Keratinocyte (primary cell): ENCODE data around the gene ATP1A3. TPM values are rescaled to one million over a fixed set of nuclear protein-coding genes. Genes with fewer than 3 reads are reported as not detected.

ENCODE experiments used
- DNase-seq: peaks from one replicate; pipeline ENCODE4 v3.0.0-alpha.2; 2011; ENCODE audit warnings: low read depth, missing footprints, low spot score
- FAIRE-seq: peaks from 2 replicates; lab custom pipeline; 2011; peaks lifted over from hg19 to GRCh38; lab: Jason Lieb, UNC
- H2AFZ ChIP-seq: 2 replicates; pipeline ENCODE4 v1.6.0; 2012; ENCODE audit warnings: low read length, control low read depth, inconsistent platforms; ENCODE audit not compliant: control insufficient read depth
- H3K27ac ChIP-seq: 2 replicates; pipeline ENCODE4 v1.5.1; 2011; ENCODE audit warnings: low read length; ENCODE audit not compliant: control insufficient read depth, insufficient read depth
- H3K27me3 ChIP-seq: 3 replicates; pipeline ENCODE4 v1.6.0; 2011; ENCODE audit warnings: low read length; ENCODE audit not compliant: control insufficient read depth, insufficient read depth; ENCODE audit errors: extremely low read depth
- H3K36me3 ChIP-seq, 2 experiments: 2 replicates in 1 of 2; 3 replicates in 1 of 2; pipeline ENCODE4 v1.5.1; 2011; ENCODE audit warnings: low read length in 2 of 2, mild to moderate bottlenecking in 1 of 2; ENCODE audit not compliant: control insufficient read depth in 2 of 2, insufficient read depth in 2 of 2; ENCODE audit errors: extremely low read depth in 1 of 2
- H3K4me1 ChIP-seq: 3 replicates; pipeline ENCODE4 v1.5.1; 2011; ENCODE audit warnings: low read length; ENCODE audit not compliant: control insufficient read depth, insufficient read depth; ENCODE audit errors: extremely low read depth
- H3K4me2 ChIP-seq: 3 replicates; pipeline ENCODE4 v1.6.0; 2011; ENCODE audit warnings: low read depth, low read length; ENCODE audit not compliant: control insufficient read depth, insufficient read depth; ENCODE audit errors: extremely low read depth
- H3K4me3 ChIP-seq, 3 experiments: fragments of 200-600 bp in 1 of 3; sonication (generic) in 1 of 3; 2 replicates in 2 of 3; 3 replicates in 1 of 3; pipeline ENCODE4 v1.5.1; 2011 to 2016; ENCODE audit warnings: low read length in 3 of 3, mild to moderate bottlenecking in 3 of 3, control low read depth in 2 of 3, inconsistent platforms in 1 of 3, low read depth in 1 of 3, mixed read lengths in 1 of 3, mixed run types in 1 of 3, moderate library complexity in 1 of 3; ENCODE audit not compliant: control insufficient read depth in 2 of 3, insufficient read depth in 2 of 3; ENCODE audit errors: extremely low read depth in 1 of 3
- H3K79me2 ChIP-seq: 2 replicates; pipeline ENCODE4 v1.6.0; 2012; ENCODE audit warnings: low read length; ENCODE audit not compliant: control insufficient read depth, insufficient read depth
- H3K9ac ChIP-seq: 3 replicates; pipeline ENCODE4 v1.6.0; 2011; ENCODE audit warnings: low read length; ENCODE audit not compliant: control insufficient read depth, insufficient read depth; ENCODE audit errors: extremely low read depth
- H3K9me1 ChIP-seq: 3 replicates; pipeline ENCODE4 v1.6.0; 2011; ENCODE audit warnings: low read length; ENCODE audit not compliant: control insufficient read depth, insufficient read depth; ENCODE audit errors: extremely low read depth
- H3K9me3 ChIP-seq: 2 replicates; pipeline ENCODE4 v1.5.1; 2012; ENCODE audit warnings: low read depth, low read length; ENCODE audit not compliant: control insufficient read depth
- H4K20me1 ChIP-seq: 3 replicates; pipeline ENCODE4 v1.6.0; 2011; ENCODE audit warnings: low read length; ENCODE audit not compliant: control insufficient read depth, insufficient read depth; ENCODE audit errors: extremely low read depth
- CTCF ChIP-seq, 3 experiments: IDR thresholded peaks in 1 of 3; conservative IDR thresholded peaks in 1 of 3; optimal IDR thresholded peaks in 1 of 3; 2 replicates in 2 of 3; 3 replicates in 1 of 3; pipeline versions ENCODE3 to v1.5.1; 2011; ENCODE audit warnings: low read length in 3 of 3, mild to moderate bottlenecking in 3 of 3, moderate library complexity in 2 of 3, control low read depth in 1 of 3, inconsistent platforms in 1 of 3; ENCODE audit not compliant: insufficient read depth in 2 of 3; ENCODE audit errors: extremely low read depth in 1 of 3
- EZH2 ChIP-seq: IDR thresholded peaks from one replicate; pipeline ENCODE4 v1.6.1; 2012; ENCODE audit warnings: inconsistent platforms, mild to moderate bottlenecking, low read length, moderate library complexity
- dilution Hi-C: fragments of 300-500 bp; cut with MboI; formaldehyde crosslinking; loops from one replicate; pipeline ENCODE4 v1.7.0; 2020; ENCODE audit warnings: low sequenced_read_pairs; ENCODE audit not compliant: extremely low pct_ligation_motif_present
- polyA plus RNA-seq, 5 experiments: library from polyadenylated mRNA; depleted of rRNA in 3 of 5; stranded (reverse) in 3 of 5; stranded (forward) in 1 of 5; unstranded in 1 of 5; fragments of >200 nt; gene quantifications; 1 replicate in 1 of 5; 2 replicates in 3 of 5; 3 replicates in 1 of 5; pipeline versions ENCODE4 v1.2.1 to v1.2.3, GENCODE V29; 2011 to 2012; ENCODE audit warnings: missing spikeins in 2 of 5, low read depth in 1 of 5, low replicate concordance in 1 of 5

The ATP1A3 gene
- polyA plus RNA-seq, 1 donor (not counting 4 experiments of a cell fraction or from before 2014, with no cell fraction given) = not detected

DNA sequence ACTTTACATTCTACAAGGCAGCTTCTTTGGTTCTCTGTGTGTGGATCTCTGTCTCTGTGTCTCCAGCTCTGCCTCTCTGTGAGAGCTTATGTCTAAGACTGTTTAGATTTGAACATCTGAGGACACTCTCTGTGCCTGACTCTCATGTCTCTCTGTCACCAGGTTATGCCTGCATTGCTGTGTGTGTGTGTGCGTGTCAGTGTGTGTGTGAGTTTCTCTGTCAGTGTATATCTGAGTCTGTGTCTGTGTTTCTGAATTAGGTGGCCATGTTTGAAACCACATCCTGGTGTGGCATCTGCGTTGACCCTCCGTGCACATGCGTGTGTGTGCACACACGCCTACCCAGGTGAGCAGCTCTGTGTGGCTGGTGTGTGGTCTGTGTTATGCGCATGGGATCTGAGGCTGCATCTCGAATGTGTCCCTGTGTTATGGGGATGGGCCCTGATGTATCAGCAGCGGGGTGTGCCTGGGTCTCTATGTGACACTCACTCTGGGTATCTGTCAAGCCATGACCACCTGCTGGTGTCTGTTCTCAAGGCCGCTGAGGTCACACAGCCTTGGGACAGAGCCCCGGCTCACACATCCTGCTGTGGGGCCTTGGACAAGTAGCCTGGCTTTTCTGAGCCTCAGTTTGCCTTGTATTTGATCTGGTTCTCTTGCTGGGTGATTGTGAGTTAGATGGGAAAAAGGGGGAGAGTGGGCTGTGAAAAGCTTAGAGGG lies 6.7 kb downstream of the ATP1A3 start:
- no peaks in the 10 kb centered on the region for H3K4me1 ChIP-seq
- H3K27me3 ChIP-seq = peaks cover 11% of the 10 kb centered on the region
- H3K4me2 ChIP-seq = no peak overlapping the region
- dilution Hi-C loops = no loop called here
- no peak overlapping the region for H2AFZ ChIP-seq
- no peak overlapping the region for H3K9ac ChIP-seq
- no peaks in the 10 kb centered on the region for H4K20me1 ChIP-seq
- no peak overlapping the region for H3K27ac ChIP-seq
- no peaks in the 10 kb centered on the region for H3K79me2 ChIP-seq
- no peak for FAIRE-seq
- TF ChIP-seq EZH2 (no peak), CTCF (optimal IDR thresholded peaks at IDR 0.05 in 1 of 3, IDR thresholded peaks at IDR 0.05 in 1 of 3, conservative IDR thresholded peaks at IDR 0.05 in 1 of 3; ENCODE audit: extremely low read depth in 1 of 3, insufficient read depth in 2 of 3, low read length in 3 of 3) (no peak)
- H3K9me3 ChIP-seq = no peaks in the 10 kb centered on the region
- no peak for DNase-seq
- H3K36me3 ChIP-seq = no peaks in the 10 kb centered on the region
- H3K4me3 ChIP-seq = no peak overlapping the region
- H3K9me1 ChIP-seq = no peaks in the 10 kb centered on the region

- DNase-seq (no peak), FAIRE-seq (no peak)
- dilution Hi-C loops = no loop called here
- no peaks in the 10 kb centered on the region for H3K9me1 ChIP-seq
- H3K36me3 ChIP-seq = no peaks in the 10 kb centered on the region
- no peak overlapping the region for H3K4me3 ChIP-seq
- no peaks in the 10 kb centered on the region for H3K9me3 ChIP-seq
- H3K79me2 ChIP-seq = no peaks in the 10 kb centered on the region
- no peaks in the 10 kb centered on the region for H3K27me3 ChIP-seq
- H3K9ac ChIP-seq = no peak overlapping the region
- no peaks in the 10 kb centered on the region for H3K4me1 ChIP-seq
- H2AFZ ChIP-seq = no peak overlapping the region
- no peaks in the 10 kb centered on the region for H4K20me1 ChIP-seq
- TF ChIP-seq EZH2 (no peak), CTCF (optimal IDR thresholded peaks at IDR 0.05 in 1 of 3, IDR thresholded peaks at IDR 0.05 in 1 of 3, conservative IDR thresholded peaks at IDR 0.05 in 1 of 3; ENCODE audit: extremely low read depth in 1 of 3, insufficient read depth in 2 of 3, low read length in 3 of 3) (no peak)
- no peak overlapping the region for H3K4me2 ChIP-seq
- no peak overlapping the region for H3K27ac ChIP-seq
Measured at GRCh38 chr19:41984961-41985360, 9.1 kb downstream of the ATP1A3 start.
